IMR-90 (cell line): Measurements from ENCODE around the gene ART3. TPM values are rescaled to one million over a fixed set of nuclear protein-coding genes. Genes with fewer than 3 reads are reported as not detected.

ENCODE experiments used
- ATAC-seq: fragments of 200-7000 bp; cut with Tn5 transposase; 2 replicates; pipeline ENCODE4 v1.9.1; 2020; ENCODE audit warnings: low read depth, mild to moderate bottlenecking, moderate library complexity
- BruUV-seq: library from RNA; stranded (reverse); fragments of 400-500 nt; replicated peaks from 2 replicates; lab custom pipeline; 2021; lab: Mats Ljungman, UMichigan
- CTCF ChIA-PET: fragments of 300-600 bp; formaldehyde crosslinking; extraction: SDS; loops from one replicate; lab custom pipeline; 2021; ENCODE audit warnings: antibody characterized with exemption; lab: Yijun Ruan, JAX
- POLR2A ChIA-PET: fragments of 300-600 bp; sonication (Branson Sonifier 250); formaldehyde crosslinking; loops from one replicate; lab custom pipeline; 2022; ENCODE audit warnings: antibody characterized with exemption; ENCODE audit not compliant: unreplicated experiment; lab: Charles Lee
- DNase-seq: peaks from one replicate; pipeline ENCODE4 v3.0.0; 2013
- H2AFZ ChIP-seq: replicated peaks from 2 replicates; pipeline ENCODE3; 2013; ENCODE audit warnings: low read length, mild to moderate bottlenecking; ENCODE audit not compliant: poor library complexity
- H2AK5ac ChIP-seq: 2 replicates; pipeline ENCODE4 v1.6.1; 2013; ENCODE audit warnings: low read depth, low read length, inconsistent platforms
- H2AK9ac ChIP-seq: replicated peaks from 2 replicates; pipeline ENCODE3; 2013; ENCODE audit warnings: mild to moderate bottlenecking, low read depth, low read length, moderate library complexity; ENCODE audit not compliant: poor library complexity
- H2BK120ac ChIP-seq: 2 replicates; pipeline ENCODE4 v1.6.1; 2013; ENCODE audit warnings: low read depth, low read length, inconsistent platforms
- H2BK15ac ChIP-seq: 3 replicates; pipeline ENCODE4 v1.6.1; 2013; ENCODE audit warnings: low read depth, low read length, inconsistent platforms
- H2BK20ac ChIP-seq: 2 replicates; pipeline ENCODE4 v1.6.1; 2013; ENCODE audit warnings: low read depth, mild to moderate bottlenecking, inconsistent platforms, low read length, moderate library complexity
- H2BK5ac ChIP-seq: 2 replicates; pipeline ENCODE4 v1.6.1; 2013; ENCODE audit warnings: mild to moderate bottlenecking, low read depth, low read length, inconsistent platforms; ENCODE audit not compliant: poor library complexity, severe bottlenecking
- H3K14ac ChIP-seq: replicated peaks from 2 replicates; pipeline ENCODE4 v1.6.1; 2013; ENCODE audit warnings: low read depth, low read length, inconsistent platforms
- H3K18ac ChIP-seq: 2 replicates; pipeline ENCODE4 v1.6.1; 2013; ENCODE audit warnings: low read depth, low read length, control low read depth
- H3K23ac ChIP-seq: 2 replicates; pipeline ENCODE4 v1.6.1; 2013; ENCODE audit warnings: low read depth, low read length, inconsistent platforms
- H3K27ac ChIP-seq: 2 replicates; pipeline ENCODE4 v1.5.1; 2013; ENCODE audit warnings: mild to moderate bottlenecking, control low read depth, low read length; ENCODE audit not compliant: insufficient read depth
- H3K27me3 ChIP-seq: 2 replicates; pipeline ENCODE4 v1.6.1; 2013; ENCODE audit warnings: low read length; ENCODE audit not compliant: control insufficient read depth, insufficient read depth
- H3K36me3 ChIP-seq: 2 replicates; pipeline ENCODE4 v1.6.1; 2013; ENCODE audit warnings: low read length, mixed read lengths; ENCODE audit not compliant: control insufficient read depth, insufficient read depth
- H3K4ac ChIP-seq: 2 replicates; pipeline ENCODE4 v1.6.1; 2013; ENCODE audit warnings: low read depth, low read length, inconsistent platforms
- H3K4me1 ChIP-seq: 2 replicates; pipeline ENCODE4 v1.6.1; 2013; ENCODE audit warnings: low read length, mixed read lengths; ENCODE audit not compliant: control insufficient read depth, insufficient read depth
- H3K4me2 ChIP-seq: 2 replicates; pipeline ENCODE4 v1.6.1; 2013; ENCODE audit warnings: low read depth, mild to moderate bottlenecking, control low read depth, low read length, moderate library complexity
- H3K4me3 ChIP-seq: 2 replicates; pipeline ENCODE4 v1.5.1; 2013; ENCODE audit warnings: low read depth, mild to moderate bottlenecking, control low read depth, low read length, moderate library complexity; ENCODE audit not compliant: insufficient read depth
- H3K56ac ChIP-seq: 2 replicates; pipeline ENCODE4 v1.6.1; 2013; ENCODE audit warnings: low read length, inconsistent platforms; ENCODE audit not compliant: insufficient read depth; ENCODE audit errors: extremely low read depth
- H3K79me1 ChIP-seq, 2 experiments: 2 replicates each; pipeline ENCODE4 v1.6.1; 2013; ENCODE audit warnings: low read length in 2 of 2, inconsistent platforms in 1 of 2, low read depth in 1 of 2
- H3K9ac ChIP-seq: 2 replicates; pipeline ENCODE4 v1.6.1; 2013; ENCODE audit warnings: low read depth, low read length, control low read depth
- H3K9me1 ChIP-seq: 2 replicates; pipeline ENCODE4 v1.6.1; 2013; ENCODE audit warnings: low read length, inconsistent platforms; ENCODE audit not compliant: insufficient read depth
- H3K9me3 ChIP-seq: 2 replicates; pipeline ENCODE4 v1.6.1; 2013; ENCODE audit warnings: low read length; ENCODE audit not compliant: control insufficient read depth, insufficient read depth
- H4K20me1 ChIP-seq: 2 replicates; pipeline ENCODE4 v1.6.1; 2013; ENCODE audit warnings: low read length, inconsistent platforms; ENCODE audit not compliant: insufficient read depth
- H4K5ac ChIP-seq: 2 replicates; pipeline ENCODE4 v1.6.1; 2013; ENCODE audit warnings: mild to moderate bottlenecking, low read depth, low read length, control low read depth
- H4K8ac ChIP-seq, 2 experiments: 2 replicates each; pipeline ENCODE4 v1.6.1; 2013; ENCODE audit warnings: low read depth in 2 of 2, low read length in 2 of 2, control low read depth in 1 of 2, inconsistent platforms in 1 of 2
- H4K91ac ChIP-seq: 2 replicates; pipeline ENCODE4 v1.6.1; 2013; ENCODE audit warnings: low read depth, low read length, inconsistent platforms; ENCODE audit not compliant: insufficient read depth
- CHD1 ChIP-seq: IDR thresholded peaks from 2 replicates; pipeline ENCODE4 v1.6.1; 2012; ENCODE audit warnings: low read depth, low read length, improper control_type of control experiment
- FOS ChIP-seq: fragments of 150-350 bp; IDR thresholded peaks from 2 replicates; pipeline ENCODE4 v1.6.1; 2016; ENCODE audit warnings: low read depth, low read length
- MAZ ChIP-seq: IDR thresholded peaks from 2 replicates; pipeline ENCODE4 v1.6.1; 2012; ENCODE audit warnings: low read depth, mild to moderate bottlenecking, low read length, improper control_type of control experiment, moderate library complexity, borderline replicate concordance
- MXI1 ChIP-seq: IDR thresholded peaks from 2 replicates; pipeline ENCODE4 v1.6.1; 2012; ENCODE audit warnings: low read depth, mild to moderate bottlenecking, low read length, moderate library complexity, borderline replicate concordance
- dilution Hi-C: fragments of 300-500 bp; cut with HindIII; formaldehyde crosslinking; loops from one replicate; pipeline ENCODE4 v1.14.3; 2018; ENCODE audit warnings: low sequenced_read_pairs; ENCODE audit not compliant: unreplicated experiment
- in situ Hi-C: fragments of 300-500 bp; cut with MboI; formaldehyde crosslinking; loops from 3 replicates; pipeline ENCODE4 v1.14.3; 2019; ENCODE audit warnings: low sequenced_read_pairs, inconsistent platforms, mixed read lengths
- intact Hi-C: fragments of 100-400 bp; cut with micrococcal nuclease; formaldehyde crosslinking; loops from 2 replicates; pipeline ENCODE4 v1.10.0; 2022
- polyA plus RNA-seq, 3 experiments: library from polyadenylated mRNA; depleted of rRNA; stranded (reverse); fragments of >200 nt; gene quantifications; 2 replicates each; pipeline ENCODE4 v1.2.3, GENCODE V29; 2012; ENCODE audit warnings: low replicate concordance in 1 of 3
- total RNA-seq: library from RNA; depleted of rRNA; stranded (reverse); fragments of >200 nt; gene quantifications from 2 replicates; pipeline ENCODE4 v1.2.3, GENCODE V29; 2012

Gene ART3
- total and polyA plus RNA-seq, 2 of the 4 experiments (the other 2 are of a cell fraction): 0.15 TPM; not detected in 1

DNA sequence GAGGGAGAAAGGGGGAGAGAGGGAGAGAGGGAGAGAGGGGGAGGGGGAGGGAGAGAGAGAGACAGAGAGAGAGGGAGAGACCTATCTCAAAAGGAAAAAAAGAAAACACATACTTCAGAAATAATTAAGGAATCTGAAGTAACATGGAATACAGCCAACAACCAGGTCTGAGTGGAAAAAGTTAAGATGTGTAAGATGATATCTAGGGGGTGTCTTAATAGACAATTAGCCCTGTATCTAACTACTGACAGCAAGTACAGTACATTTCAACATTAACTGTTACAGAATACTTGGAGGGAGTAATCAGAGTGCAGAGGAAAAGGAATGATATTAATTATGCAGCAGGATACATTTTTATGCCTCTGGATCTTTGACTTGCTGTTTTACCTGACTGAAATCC, 51.3 kb downstream of the ART3 start:
- no peak overlapping the region for H3K4ac ChIP-seq
- H3K79me1 ChIP-seq: peaks cover 0 to 5% of the 10 kb centered on the region in 2 experiments; a peak in 3 of 4 replicates
- dilution Hi-C loops (no loop called here), intact Hi-C loops (no loop called here), in situ Hi-C loops (no loop called here)
- no peak overlapping the region for H2AFZ ChIP-seq
- H3K9me1 ChIP-seq: no peaks in the 10 kb centered on the region
- no peak overlapping the region for H3K18ac ChIP-seq
- no peaks in the 10 kb centered on the region for H4K20me1 ChIP-seq
- ChIA-PET CTCF (no interaction called here), POLR2A (no interaction called here)
- no peak overlapping the region for H2BK120ac ChIP-seq
- no TSS peak for BruUV-seq
- H4K8ac ChIP-seq: no peak overlapping the region
- no peaks in the 10 kb centered on the region for H3K9me3 ChIP-seq
- no peak overlapping the region for H2AK5ac ChIP-seq
- H3K27me3 ChIP-seq: no peaks in the 10 kb centered on the region
- no peak overlapping the region for H3K4me2 ChIP-seq
- H4K91ac ChIP-seq: no peak overlapping the region
- no peak overlapping the region for H2BK15ac ChIP-seq
- no peak overlapping the region for H4K5ac ChIP-seq
- H3K4me1 ChIP-seq: no peaks in the 10 kb centered on the region
- H3K36me3 ChIP-seq: peaks cover 16% of the 10 kb centered on the region
- H3K4me3 ChIP-seq: no peak overlapping the region
- no peak overlapping the region for H3K9ac ChIP-seq
- no peak overlapping the region for H3K27ac ChIP-seq
- DNase-seq (no peak), ATAC-seq (no peak)
- H3K23ac ChIP-seq: no peak overlapping the region
- no peak overlapping the region for H3K14ac ChIP-seq
- no peak overlapping the region for H2BK5ac ChIP-seq
- TF ChIP-seq MAZ (no peak), CHD1 (no peak), FOS (no peak), MXI1 (no peak)
- no peak overlapping the region for H2AK9ac ChIP-seq
- H3K56ac ChIP-seq: no peak overlapping the region
- H2BK20ac ChIP-seq: no peak overlapping the region
